ENCODE data around the gene SULT1C3. TPM values are rescaled to one million over a fixed set of nuclear protein-coding genes. Genes with fewer than 3 reads are reported as not detected.

The SULT1C3 gene
- polyA plus RNA-seq, result 0.46 TPM
- long read RNA-seq, donor 1, result 0 reads
- long read RNA-seq, donor 2, result 0 reads
- long read RNA-seq, donor 3, result 0 reads
- long read RNA-seq, donor 4, result 0 reads
- long read RNA-seq, donor 5, result 0 reads
- long read RNA-seq, donor 6, result 0 reads
- long read RNA-seq, donor 7, result 0 reads
- long read RNA-seq, donor 8, result 0 reads
- long read RNA-seq, donor 9, result 0 reads
- long read RNA-seq, donor 10, result 0 reads
- long read RNA-seq, donor 11, result 0 reads

- Histone ChIP-seq H3K27ac (ENCODE audit: low read length) (peak within 1 kb of the TSS; percentile 41), H3K9me3 (ENCODE audit: control insufficient read depth, low read depth, low read length) (peaks cover 10% of the 10 kb centered on the region), H3K27me3 (ENCODE audit: control insufficient read depth, insufficient read depth, low read length) (no peaks in the 10 kb centered on the region), H3K4me3 (ENCODE audit: low read length) (no peak within 1 kb of the TSS), H3K4me1 (ENCODE audit: control insufficient read depth, insufficient read depth, low read length) (peaks cover 8% of the 10 kb centered on the region), H3K36me3 (ENCODE audit: control insufficient read depth, insufficient read depth, low read length) (no peaks in the 10 kb centered on the region)
- no CpG with 5 or more reads among the region's 2 CpGs for WGBS (ENCODE audit: insufficient coverage, low lambda C conversion rate)
- DNase-seq, result peak; percentile 84 to 88
These were observed at the start of gene SULT1C3 for GRCh38 chr2:108239786-108240185. Gene SULT1C3 (plus strand): TSS chr2:108239968. CDS start chr2:108247195, 7,227 bp downstream.

- no peak for DNase-seq
- H3K4me1 ChIP-seq (ENCODE audit: control insufficient read depth, insufficient read depth, low read length), result no peaks in the 10 kb centered on the region
- 70% methylated on average over 3 of the region's 3 CpGs for WGBS (ENCODE audit: insufficient coverage, low lambda C conversion rate)
These were observed 46.5 kb upstream of the SULT1C3 start for GRCh38 chr2:108193251-108193650.

GRCh38 chr2:108194409-108195132 lies 45.2 kb upstream of the SULT1C3 start:
- 56% methylated on average over 4 of the region's 7 CpGs for WGBS (ENCODE audit: insufficient coverage, low lambda C conversion rate)
- Histone ChIP-seq H3K27me3 (ENCODE audit: control insufficient read depth, insufficient read depth, low read length) (no peaks in the 10 kb centered on the region), H3K27ac (ENCODE audit: low read length) (no peak overlapping the region), H3K9me3 (ENCODE audit: control insufficient read depth, low read depth, low read length) (no peaks in the 10 kb centered on the region), H3K36me3 (ENCODE audit: control insufficient read depth, insufficient read depth, low read length) (no peaks in the 10 kb centered on the region), H3K4me3 (ENCODE audit: low read length) (no peak overlapping the region), H3K4me1 (ENCODE audit: control insufficient read depth, insufficient read depth, low read length) (no peaks in the 10 kb centered on the region)
- DNase-seq, result no peak

More at GRCh38 chr2:108193251-108193650, 46.5 kb upstream of the SULT1C3 start:
- H3K9me3 ChIP-seq (ENCODE audit: control insufficient read depth, low read depth, low read length), result no peaks in the 10 kb centered on the region
- no peaks in the 10 kb centered on the region for H3K36me3 ChIP-seq (ENCODE audit: control insufficient read depth, insufficient read depth, low read length)
- H3K4me3 ChIP-seq (ENCODE audit: low read length), result no peak overlapping the region
- H3K27me3 ChIP-seq (ENCODE audit: control insufficient read depth, insufficient read depth, low read length), result no peaks in the 10 kb centered on the region
- H3K27ac ChIP-seq (ENCODE audit: low read length), result no peak overlapping the region

- H3K4me1 ChIP-seq (ENCODE audit: control insufficient read depth, insufficient read depth, low read length), result no peaks in the 10 kb centered on the region
- no peak for DNase-seq
- H3K27ac ChIP-seq (ENCODE audit: low read length), result no peak overlapping the region
- no peaks in the 10 kb centered on the region for H3K9me3 ChIP-seq (ENCODE audit: control insufficient read depth, low read depth, low read length)
- no peaks in the 10 kb centered on the region for H3K36me3 ChIP-seq (ENCODE audit: control insufficient read depth, insufficient read depth, low read length)
- no peak overlapping the region for H3K4me3 ChIP-seq (ENCODE audit: low read length)
- no peaks in the 10 kb centered on the region for H3K27me3 ChIP-seq (ENCODE audit: control insufficient read depth, insufficient read depth, low read length)
These were observed 44.7 kb upstream of the SULT1C3 start for GRCh38 chr2:108195133-108195439.

- H3K27me3 ChIP-seq (ENCODE audit: control insufficient read depth, insufficient read depth, low read length), result no peaks in the 10 kb centered on the region
- no peak overlapping the region for H3K27ac ChIP-seq (ENCODE audit: low read length)
- H3K4me1 ChIP-seq (ENCODE audit: control insufficient read depth, insufficient read depth, low read length), result no peaks in the 10 kb centered on the region
- peak in 1 of 2 donors; percentile 25 for DNase-seq
- H3K9me3 ChIP-seq (ENCODE audit: control insufficient read depth, low read depth, low read length), result peaks cover 20% of the 10 kb centered on the region
- H3K4me3 ChIP-seq (ENCODE audit: low read length), result no peak overlapping the region
- no peaks in the 10 kb centered on the region for H3K36me3 ChIP-seq (ENCODE audit: control insufficient read depth, insufficient read depth, low read length)
These were observed 40.0 kb upstream of the SULT1C3 start for GRCh38 chr2:108199726-108200125.

GRCh38 chr2:108200569-108200968 lies 39.2 kb upstream of the SULT1C3 start:
- H3K9me3 ChIP-seq (ENCODE audit: control insufficient read depth, low read depth, low read length), result peaks cover 20% of the 10 kb centered on the region
- H3K36me3 ChIP-seq (ENCODE audit: control insufficient read depth, insufficient read depth, low read length), result no peaks in the 10 kb centered on the region
- no CpG with 5 or more reads among the region's 7 CpGs for WGBS (ENCODE audit: insufficient coverage, low lambda C conversion rate)

GRCh38 chr2:108212671-108213070 lies 27.1 kb upstream of the SULT1C3 start:
- Histone ChIP-seq H3K27ac (ENCODE audit: low read length) (no peak overlapping the region), H3K27me3 (ENCODE audit: control insufficient read depth, insufficient read depth, low read length) (no peaks in the 10 kb centered on the region), H3K9me3 (ENCODE audit: control insufficient read depth, low read depth, low read length) (peaks cover 16% of the 10 kb centered on the region), H3K4me3 (ENCODE audit: low read length) (no peak overlapping the region), H3K36me3 (ENCODE audit: control insufficient read depth, insufficient read depth, low read length) (no peaks in the 10 kb centered on the region), H3K4me1 (ENCODE audit: control insufficient read depth, insufficient read depth, low read length) (peaks cover 7% of the 10 kb centered on the region)
- DNase-seq, result no peak
- 67% methylated on average over 1 of the region's 3 CpGs for WGBS (ENCODE audit: insufficient coverage, low lambda C conversion rate)

More at GRCh38 chr2:108200569-108200968, 39.2 kb upstream of the SULT1C3 start:
- Histone ChIP-seq H3K27ac (ENCODE audit: low read length) (no peak overlapping the region), H3K4me1 (ENCODE audit: control insufficient read depth, insufficient read depth, low read length) (no peaks in the 10 kb centered on the region), H3K4me3 (ENCODE audit: low read length) (no peak overlapping the region), H3K27me3 (ENCODE audit: control insufficient read depth, insufficient read depth, low read length) (no peaks in the 10 kb centered on the region)
- no peak for DNase-seq

GRCh38 chr2:108215794-108216211 lies 24.0 kb upstream of the SULT1C3 start:
- H3K4me1 ChIP-seq (ENCODE audit: control insufficient read depth, insufficient read depth, low read length), result peaks cover 7% of the 10 kb centered on the region
- peak; percentile 19 to 70 for DNase-seq
- H3K9me3 ChIP-seq (ENCODE audit: control insufficient read depth, low read depth, low read length), result peaks cover 2% of the 10 kb centered on the region
- no peaks in the 10 kb centered on the region for H3K27me3 ChIP-seq (ENCODE audit: control insufficient read depth, insufficient read depth, low read length)
- H3K4me3 ChIP-seq (ENCODE audit: low read length), result no peak overlapping the region
- H3K36me3 ChIP-seq (ENCODE audit: control insufficient read depth, insufficient read depth, low read length), result no peaks in the 10 kb centered on the region
- no CpG with 5 or more reads among the region's 3 CpGs for WGBS (ENCODE audit: insufficient coverage, low lambda C conversion rate)
- H3K27ac ChIP-seq (ENCODE audit: low read length), result peak overlapping the region; percentile 43

GRCh38 chr2:108217211-108217610 lies 22.6 kb upstream of the SULT1C3 start:
- Histone ChIP-seq H3K27ac (ENCODE audit: low read length) (peak overlapping the region; percentile 18), H3K4me3 (ENCODE audit: low read length) (no peak overlapping the region), H3K36me3 (ENCODE audit: control insufficient read depth, insufficient read depth, low read length) (no peaks in the 10 kb centered on the region), H3K4me1 (ENCODE audit: control insufficient read depth, insufficient read depth, low read length) (peaks cover 7% of the 10 kb centered on the region), H3K27me3 (ENCODE audit: control insufficient read depth, insufficient read depth, low read length) (no peaks in the 10 kb centered on the region), H3K9me3 (ENCODE audit: control insufficient read depth, low read depth, low read length) (no peaks in the 10 kb centered on the region)
- peak in 1 of 2 donors; percentile 47 for DNase-seq
- WGBS (ENCODE audit: insufficient coverage, low lambda C conversion rate), result 80% methylated on average over 2 of the region's 2 CpGs

- Histone ChIP-seq H3K36me3 (ENCODE audit: control insufficient read depth, insufficient read depth, low read length) (no peaks in the 10 kb centered on the region), H3K27me3 (ENCODE audit: control insufficient read depth, insufficient read depth, low read length) (no peaks in the 10 kb centered on the region), H3K4me1 (ENCODE audit: control insufficient read depth, insufficient read depth, low read length) (peaks cover 7% of the 10 kb centered on the region), H3K4me3 (ENCODE audit: low read length) (no peak overlapping the region), H3K27ac (ENCODE audit: low read length) (no peak overlapping the region), H3K9me3 (ENCODE audit: control insufficient read depth, low read depth, low read length) (no peaks in the 10 kb centered on the region)
- DNase-seq, result no peak
- 53% methylated on average over 2 of the region's 3 CpGs for WGBS (ENCODE audit: insufficient coverage, low lambda C conversion rate)
These were observed 20.1 kb upstream of the SULT1C3 start for GRCh38 chr2:108219688-108220087.

GRCh38 chr2:108220191-108220590 lies 19.6 kb upstream of the SULT1C3 start:
- no peak overlapping the region for H3K27ac ChIP-seq (ENCODE audit: low read length)

More at GRCh38 chr2:108220191-108220590, 19.6 kb upstream of the SULT1C3 start:
- no peaks in the 10 kb centered on the region for H3K36me3 ChIP-seq (ENCODE audit: control insufficient read depth, insufficient read depth, low read length)
- no peaks in the 10 kb centered on the region for H3K27me3 ChIP-seq (ENCODE audit: control insufficient read depth, insufficient read depth, low read length)
- no peak for DNase-seq
- H3K4me1 ChIP-seq (ENCODE audit: control insufficient read depth, insufficient read depth, low read length), result peaks cover 7% of the 10 kb centered on the region
- no peak overlapping the region for H3K4me3 ChIP-seq (ENCODE audit: low read length)
- no CpG with 5 or more reads among the region's 3 CpGs for WGBS (ENCODE audit: insufficient coverage, low lambda C conversion rate)
- no peaks in the 10 kb centered on the region for H3K9me3 ChIP-seq (ENCODE audit: control insufficient read depth, low read depth, low read length)

Measured in large intestine (tissue), 12 donors.